NCI-H2227 (cell line): ENCODE measurements around the gene RIN3.

Source experiments
- DNase-seq: peaks from one replicate; lab custom pipeline; 2025; ENCODE audit not compliant: unreplicated experiment; lab: John Stamatoyannopoulos, UW

The RIN3 gene

DNA sequence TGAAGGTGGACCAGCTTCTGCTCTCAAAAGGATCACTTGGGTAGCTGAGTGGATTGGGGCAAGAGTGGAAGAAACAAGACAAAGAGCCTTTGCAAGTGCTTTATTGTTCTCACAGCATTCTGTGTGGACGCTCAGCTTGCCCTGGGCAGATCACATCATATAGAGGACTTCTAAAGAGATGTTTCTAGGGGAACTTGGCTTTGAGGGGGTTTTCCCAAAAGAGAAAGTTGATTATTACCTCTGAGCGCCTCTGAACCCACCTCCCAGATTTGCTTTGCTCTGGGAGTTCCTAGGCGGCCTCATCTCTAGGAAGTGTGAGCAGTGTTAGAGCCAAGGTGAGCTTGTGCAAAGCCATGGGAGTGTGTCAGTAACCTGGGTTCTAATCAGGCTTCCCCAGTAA, 81.7 kb downstream of the RIN3 start:
- DNase-seq = no peak

DNA sequence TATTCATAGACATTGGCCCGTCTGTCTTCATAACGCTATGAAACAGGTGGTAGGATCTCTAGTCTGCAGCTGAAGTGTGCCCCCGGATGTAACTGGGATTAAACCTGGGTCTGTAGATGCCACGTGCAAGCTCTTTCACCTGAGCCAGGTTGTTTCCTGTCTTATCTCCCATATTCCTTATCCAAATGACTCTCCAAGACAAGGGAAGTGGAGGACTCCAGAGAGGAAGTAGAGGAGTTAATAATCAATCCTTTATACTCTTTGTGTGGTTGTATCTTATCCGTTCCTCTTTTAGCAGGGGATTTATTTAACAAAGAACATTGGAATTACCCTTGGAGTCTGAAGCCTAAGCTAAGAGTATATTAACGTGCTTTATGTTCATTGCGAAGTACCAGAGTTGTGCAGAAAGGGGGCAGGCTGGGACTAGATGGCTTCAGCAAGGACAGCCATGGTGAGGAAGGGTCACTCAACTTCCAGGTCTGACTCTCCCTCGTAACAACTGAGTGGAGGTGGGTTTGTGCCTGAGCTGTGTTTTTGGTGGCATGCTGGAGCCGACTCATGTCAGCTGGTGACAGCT, 82.8 kb downstream of the RIN3 start:
- no peak for DNase-seq

DNA sequence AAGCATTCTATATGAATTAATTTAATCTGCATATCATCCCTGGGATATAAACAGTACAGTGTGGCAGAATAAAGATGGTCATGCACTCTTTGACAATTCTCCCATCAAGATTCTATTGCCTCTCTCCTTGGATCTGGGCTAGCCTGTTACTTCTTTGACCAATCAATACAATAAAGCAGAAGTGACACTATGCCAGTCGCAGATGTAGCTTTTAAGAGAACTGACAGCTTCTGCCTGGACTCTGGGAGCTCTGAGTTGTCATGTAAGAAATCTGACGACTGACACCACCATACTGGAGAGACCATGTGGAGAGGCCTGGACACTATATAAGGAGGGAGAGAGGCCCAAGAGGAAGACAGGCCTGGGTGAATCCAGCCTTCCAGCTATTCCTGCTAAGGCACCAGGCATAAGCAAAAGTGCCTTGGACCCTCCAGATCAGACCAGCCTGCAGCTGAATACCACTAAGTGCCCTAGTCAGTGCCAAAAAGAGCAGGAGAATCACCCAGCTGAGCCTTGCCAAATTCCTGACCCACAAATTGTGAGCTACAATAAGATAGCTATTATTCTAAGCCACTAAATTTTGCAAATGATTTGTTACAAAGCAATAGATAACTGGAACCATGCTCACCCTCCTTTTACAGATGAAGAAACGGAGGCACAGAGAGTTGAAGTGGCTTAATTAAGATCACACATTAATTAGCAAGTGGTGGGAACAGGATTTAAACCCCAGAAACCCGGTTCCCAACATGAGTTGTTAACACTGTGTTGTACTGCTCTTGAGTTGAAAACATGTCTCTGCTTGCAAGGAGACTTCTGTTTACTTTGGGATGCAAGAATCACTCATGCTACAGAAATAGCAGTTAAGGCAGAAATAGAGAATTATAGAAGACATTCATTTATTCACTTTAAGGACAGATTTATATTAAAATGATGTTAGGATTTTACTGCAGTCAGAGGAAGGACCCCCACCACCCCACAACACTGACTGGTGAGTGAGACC, 84.6 kb downstream of the RIN3 start:
- no peak for DNase-seq

DNA sequence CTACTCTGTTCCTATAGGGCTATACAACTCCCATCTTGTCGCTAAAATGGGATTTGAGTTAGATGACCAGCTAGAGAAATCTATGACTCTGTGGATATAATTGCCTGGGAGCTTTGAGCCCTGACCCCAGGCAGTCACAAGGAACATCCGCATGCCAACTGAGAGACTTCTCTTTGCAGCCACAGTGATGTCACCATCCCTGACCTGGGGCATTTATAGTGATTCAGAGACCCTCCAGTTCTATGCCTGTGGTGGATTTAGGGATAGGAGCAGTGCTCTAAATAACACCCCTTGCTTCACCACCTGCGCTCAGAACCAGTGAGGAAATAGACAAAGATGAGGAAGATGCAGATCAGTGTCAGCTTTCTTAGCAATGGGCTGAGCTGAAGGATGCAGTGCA, 86.2 kb downstream of the RIN3 start:
- no peak for DNase-seq

DNA sequence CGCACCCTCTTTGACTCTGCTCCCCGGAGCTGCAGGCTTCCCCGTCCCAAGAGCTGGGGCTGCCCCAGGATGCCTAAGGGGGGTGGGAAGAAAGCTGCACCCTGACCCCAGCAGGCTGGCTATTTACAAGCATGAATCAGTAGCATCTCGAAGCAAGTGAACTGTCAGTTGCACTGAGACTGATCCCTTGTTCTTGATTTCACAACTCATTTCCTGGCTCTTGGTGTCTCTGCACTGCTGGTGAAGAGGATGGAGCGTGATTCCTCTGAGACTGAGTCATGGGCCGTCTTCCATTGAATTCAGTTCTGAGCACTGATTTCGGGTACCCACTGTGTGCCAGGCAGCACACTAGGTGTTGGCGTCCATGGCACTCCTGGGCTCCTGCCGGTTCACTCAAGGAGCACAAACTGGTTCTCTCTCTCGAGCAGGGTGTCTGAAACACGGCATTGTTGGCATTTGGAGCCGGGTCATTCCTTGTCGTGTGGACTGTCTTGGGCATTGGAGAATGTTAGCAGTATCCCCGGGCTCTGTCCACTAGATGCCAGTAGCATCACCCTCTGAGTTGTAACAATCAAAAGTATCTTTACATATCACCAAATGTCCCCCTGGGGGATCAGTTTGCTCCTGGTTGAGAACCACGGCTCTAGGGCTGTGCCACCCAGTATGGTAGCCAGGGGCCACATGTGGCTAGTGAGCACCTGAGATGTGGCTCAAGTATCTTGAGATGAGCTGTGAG, 86.9 kb downstream of the RIN3 start:
- no peak for DNase-seq

DNA sequence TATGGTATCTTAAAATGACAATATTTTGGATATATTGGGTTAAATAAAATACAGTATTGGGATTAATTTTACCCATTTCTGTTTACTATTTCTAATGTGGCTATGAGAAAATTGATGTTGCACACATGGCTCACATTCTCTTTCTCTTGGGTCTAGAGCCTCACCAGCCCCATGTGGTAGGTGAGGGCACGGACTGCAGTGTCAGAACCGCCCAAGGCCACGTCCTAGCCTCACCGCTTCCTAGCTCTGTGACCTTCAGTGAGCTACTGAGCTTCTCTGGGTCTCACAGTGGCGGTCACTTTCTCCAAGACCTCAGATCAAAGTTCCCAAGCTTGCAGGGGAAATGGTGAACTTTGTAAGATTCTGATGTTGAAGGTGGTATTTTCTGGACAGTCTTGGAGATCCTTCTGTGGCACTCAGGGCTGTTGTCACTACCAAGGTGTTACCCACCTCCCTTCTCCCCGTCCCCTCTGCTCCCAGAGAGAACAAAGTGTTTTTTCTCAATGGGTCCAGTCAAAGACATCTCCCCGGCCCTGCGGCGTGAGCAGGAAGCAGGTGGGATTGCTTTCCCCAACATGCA, 87.6 kb downstream of the RIN3 start:
- no peak for DNase-seq

DNA sequence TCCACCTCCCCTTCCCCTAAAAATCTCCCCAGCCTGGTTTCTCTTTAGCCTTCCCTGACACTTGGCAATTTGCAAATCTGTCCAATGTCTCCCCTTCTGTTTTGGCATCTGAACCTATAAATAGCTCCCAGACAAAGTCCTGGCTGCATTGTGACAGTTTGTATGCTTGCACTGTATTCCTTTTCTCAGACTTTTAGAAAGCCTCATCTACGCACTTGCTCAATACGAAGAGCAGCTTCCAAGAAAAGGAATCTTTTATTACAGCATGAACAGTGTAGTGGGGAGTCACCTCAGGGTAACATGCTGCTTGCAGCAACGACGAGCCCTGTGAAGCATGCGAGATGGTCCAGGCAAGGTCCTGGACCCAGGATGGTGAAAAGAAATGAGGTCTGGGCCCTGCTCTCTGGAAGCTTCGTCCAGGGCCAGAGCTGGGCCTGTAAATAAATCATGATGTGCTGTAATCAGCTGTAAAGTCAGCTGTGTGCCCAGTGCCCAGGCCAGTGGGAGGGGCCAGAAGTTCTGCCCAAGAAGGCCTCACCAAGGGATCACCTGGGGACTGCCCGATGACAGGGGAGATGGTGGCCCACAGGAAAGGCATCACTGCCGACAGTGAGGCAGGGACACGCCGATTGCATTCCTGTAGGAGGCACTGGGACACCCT, 88.3 kb downstream of the RIN3 start:
- no peak for DNase-seq

DNA sequence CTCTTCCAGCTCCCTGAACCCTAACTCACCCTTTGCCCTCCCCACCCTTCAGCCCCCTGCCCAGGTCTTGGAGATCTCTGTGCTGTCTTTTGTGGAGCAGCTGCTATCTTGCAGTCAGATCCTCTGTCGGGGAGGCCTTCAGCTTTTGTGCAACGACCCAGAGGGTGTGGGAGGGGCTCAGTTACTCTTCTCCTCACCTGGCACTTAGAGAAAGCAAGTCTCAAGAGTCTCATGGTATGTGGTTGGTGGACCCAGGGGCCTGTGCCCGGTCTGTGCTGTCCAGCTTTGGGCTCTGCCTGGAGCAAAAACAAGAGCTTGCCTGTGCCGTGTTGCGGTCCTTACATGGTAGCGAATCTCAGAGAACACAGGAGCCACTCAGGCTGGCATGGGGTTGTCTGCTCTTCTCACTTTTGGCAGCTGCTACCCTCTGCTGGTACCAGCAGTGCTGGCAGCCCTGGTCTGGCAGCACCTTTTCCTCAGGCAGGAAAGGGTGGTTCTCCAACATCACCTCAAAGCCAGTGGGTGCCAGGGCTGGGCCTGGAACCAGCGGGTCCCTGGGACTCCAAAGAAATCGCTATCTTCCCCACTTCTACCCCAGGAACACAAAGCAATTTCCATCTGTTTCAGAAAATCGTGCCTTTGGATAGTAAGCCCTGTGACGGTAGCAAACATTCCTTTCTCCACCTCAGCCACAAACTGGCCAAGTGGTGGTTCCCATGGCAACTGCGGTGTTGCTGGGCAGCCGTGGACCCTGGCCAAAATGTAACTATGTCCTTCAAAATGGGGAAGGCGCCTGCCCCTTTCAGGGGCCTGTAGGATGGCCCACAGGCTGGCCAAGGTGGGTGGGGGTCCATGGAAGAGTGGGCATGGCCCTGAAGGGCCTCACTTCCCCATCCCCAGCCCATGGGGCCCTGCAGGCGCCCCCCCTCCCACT, 90.0 kb downstream of the RIN3 start:
- DNase-seq = peak; percentile 34

DNA sequence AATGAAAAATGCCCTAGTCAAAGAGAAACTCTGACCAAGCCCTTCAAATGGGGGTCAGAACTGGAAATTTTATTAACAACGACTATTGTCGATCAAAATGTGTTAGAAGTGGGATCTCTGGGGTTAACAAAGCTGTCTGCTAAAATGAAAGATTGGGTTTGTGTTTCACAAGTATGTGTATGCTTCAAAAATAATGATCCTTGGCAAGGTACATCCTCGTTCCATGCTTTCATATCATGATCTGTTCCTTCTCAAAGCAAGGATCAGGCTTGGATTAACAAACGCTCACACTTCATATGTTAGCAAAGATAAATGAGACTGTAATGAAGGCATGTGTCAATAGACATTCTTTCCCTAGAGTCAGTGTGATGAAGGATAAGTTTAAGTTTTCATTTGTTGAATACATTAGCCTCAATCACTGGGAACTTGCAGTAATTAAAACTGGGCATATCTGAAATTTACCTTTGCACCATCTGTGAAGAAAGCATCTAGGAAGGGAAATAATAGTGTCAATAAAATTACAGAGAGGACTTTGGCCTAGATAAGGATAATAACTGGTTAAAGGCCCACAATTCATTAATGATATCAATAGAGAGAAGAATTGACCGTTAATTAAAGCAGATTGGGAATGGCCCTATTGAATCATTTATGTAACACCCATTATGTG, 91.8 kb downstream of the RIN3 start:
- DNase-seq = no peak

DNA sequence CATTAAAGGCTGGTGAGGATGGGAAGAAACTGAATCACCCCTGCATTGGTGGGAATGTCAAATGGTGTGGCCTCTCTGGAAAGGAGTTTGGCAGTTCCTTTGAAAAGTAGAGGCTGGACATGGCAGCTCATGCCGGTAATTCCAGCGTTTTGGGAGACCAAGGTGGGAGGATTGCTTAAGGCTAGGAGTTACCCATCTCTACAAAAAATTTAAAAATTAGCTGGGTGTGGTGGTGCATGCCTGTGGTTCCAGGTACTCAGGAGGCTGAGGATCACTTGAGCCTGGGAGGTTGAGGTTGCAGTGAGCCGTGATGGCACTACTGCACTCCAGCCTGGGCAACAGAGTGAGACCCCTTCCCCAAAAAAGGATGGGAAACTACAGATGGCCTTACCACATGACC, 93.7 kb downstream of the RIN3 start:
- no peak for DNase-seq

DNA sequence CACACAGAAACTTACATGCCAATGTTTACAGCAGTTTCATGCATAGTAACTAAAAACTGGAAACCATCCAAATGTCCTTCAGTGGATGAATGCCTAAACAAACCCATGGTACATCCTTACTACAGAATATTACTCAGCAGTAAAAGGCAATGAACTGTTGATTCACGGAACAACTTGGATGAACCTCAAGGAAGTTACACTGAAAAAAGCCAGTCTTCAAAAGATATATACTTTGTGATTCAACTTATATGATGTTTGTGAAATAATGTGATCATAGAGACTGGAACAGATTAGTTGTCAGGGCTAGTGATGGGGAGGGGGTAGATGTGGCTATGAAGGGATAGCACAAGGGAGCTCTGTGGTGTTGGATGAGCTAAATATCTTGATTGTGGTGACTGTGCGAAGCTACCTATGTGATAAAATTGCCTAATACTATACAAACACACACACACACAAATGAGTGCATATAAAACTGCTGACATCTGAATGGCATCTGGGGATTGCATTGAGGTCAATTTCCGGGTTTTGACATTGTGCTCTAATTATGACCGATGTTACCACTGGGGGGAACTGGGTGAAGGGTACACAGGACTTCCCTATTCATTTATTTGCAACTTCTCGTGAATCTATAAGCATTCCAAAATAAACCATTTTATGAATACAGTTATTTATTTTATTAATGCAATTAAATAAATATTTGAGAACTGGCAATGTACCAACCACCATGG, 94.3 kb downstream of the RIN3 start:
- DNase-seq = no peak

DNA sequence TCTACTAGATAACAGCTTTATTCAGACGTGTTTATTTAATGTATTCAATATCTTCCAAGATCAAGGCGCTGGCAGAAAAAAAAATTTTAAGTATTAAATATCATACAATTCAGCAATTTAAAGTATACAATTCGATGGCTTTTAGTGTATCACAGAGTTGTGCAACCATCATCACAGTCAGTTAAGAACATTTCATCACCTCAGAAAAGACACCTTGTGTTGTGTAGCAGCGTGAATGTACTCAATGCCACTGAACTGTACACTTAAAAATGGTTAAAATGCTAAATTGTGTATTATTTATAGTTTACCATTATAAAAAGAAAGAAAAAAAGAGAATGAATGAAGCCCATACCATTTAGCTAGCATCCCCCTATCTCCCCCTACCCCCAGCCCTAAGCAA, 96.4 kb downstream of the RIN3 start:
- DNase-seq = no peak

DNA sequence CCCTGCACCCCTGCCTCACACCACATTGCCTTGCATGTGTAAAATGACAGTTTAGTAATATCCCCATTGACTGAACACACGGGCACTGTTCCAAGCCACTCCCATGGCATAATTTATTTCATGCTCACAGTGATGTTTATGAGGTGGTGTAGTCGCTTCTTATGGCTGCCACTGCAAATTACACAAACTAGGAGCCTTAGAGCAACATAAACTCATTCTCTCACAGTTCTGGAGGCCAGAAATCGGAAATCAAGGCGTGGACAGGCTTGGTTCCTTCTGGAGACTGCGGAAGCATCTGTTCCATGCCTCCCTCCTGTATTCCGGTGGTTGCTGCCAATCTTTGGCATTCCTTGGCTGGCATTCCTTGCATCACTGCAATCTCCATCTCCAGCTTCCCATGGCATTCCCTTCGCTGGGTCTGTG, 97.3 kb downstream of the RIN3 start:
- no peak for DNase-seq

DNA sequence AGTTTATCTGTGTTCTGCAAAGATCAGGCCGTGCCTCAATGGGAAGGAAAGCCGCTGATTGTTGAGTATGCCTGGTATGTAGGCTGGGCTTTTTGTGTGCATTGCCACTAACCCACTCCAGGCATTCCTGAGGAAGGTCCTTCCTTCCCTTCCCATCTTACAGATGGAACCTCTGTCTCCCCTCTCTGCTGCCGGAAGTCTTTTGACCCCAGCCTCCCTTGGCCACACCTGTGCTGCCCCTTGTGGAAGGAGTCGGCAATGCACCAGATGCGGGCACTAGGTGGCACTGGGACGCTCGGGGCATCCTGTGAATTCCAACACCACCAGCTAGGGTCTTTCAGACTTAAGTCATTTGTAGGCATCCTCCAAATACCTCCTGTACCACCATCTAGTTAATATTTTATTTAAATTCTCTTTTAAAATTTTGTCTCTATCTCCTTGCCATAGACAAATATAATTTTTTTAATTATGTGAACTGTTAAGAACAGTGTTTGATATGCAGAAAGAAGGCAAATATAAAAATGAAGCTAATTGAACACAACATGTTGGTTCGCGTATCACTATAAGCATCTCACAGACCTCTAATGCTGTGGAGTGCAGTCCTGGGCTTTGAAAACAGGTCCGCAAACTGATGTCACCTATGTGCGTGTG, 99.6 kb downstream of the RIN3 start:
- no peak for DNase-seq

DNA sequence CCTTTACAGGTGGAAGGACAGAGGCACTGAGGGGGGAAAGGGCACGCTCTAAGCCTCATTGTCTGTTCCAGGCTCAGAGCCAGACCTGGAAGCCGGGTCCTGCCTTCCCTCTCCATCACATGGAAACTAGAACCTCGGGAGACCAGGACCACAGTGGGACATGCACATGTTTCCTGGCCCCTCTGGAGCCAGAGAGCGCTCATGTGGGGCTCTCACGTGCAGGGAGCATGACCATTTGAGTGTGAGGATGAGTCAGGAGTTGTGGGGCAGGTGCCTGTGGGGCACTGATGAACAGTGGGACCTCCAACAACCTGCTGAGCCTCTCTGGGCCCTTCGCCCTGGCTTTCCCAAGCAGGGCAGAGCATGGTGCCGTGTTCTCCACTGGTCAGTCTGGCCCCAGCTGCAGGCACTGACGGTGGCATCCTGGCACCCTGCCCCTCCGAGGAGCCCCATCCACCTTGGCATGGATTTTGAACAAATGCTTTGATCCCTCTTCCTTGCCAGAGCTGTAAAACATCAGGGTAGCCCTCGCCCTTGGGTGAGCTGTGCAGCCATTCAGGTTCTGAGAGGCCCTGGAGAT, 100.2 kb downstream of the RIN3 start:
- no peak for DNase-seq

DNA sequence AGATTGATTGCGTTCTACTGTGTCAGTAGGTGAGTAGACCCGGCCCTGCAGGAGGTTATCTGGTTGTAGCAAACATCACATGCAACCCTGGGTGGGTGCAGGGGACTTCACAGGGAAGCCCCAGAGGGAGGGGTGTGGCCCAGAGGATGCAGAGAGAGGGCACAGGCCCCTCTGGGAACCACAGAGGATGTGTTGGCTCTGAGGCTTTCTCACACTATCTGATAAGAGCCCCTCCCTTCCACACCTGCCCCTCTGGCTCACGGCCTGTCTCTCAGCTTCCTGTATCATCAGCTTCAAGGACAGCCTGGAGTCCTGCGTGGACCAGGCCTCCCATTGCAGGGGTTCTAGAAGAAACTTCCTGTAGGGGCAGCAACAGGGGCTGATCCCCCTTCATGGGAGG, 101.9 kb downstream of the RIN3 start:
- no peak for DNase-seq

DNA sequence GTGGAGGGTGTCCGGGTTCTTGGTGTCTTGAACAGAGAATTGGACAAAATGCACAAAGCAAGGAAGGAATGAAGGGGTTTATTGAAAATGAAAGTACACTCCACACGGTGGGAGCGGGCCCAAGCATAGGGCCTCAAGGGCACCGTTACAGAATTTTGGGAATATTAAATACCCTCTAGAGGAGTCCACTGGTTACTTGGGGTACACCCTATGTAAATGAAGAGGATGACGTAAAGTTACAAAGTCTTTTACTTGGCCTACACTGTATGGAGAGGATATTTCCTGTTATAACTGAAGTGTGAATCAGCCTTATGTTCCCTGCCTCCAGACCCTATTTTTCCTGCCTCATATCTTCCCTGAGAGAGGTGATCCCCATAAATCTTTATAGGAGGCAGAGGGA, 102.6 kb downstream of the RIN3 start:
- no peak for DNase-seq

DNA sequence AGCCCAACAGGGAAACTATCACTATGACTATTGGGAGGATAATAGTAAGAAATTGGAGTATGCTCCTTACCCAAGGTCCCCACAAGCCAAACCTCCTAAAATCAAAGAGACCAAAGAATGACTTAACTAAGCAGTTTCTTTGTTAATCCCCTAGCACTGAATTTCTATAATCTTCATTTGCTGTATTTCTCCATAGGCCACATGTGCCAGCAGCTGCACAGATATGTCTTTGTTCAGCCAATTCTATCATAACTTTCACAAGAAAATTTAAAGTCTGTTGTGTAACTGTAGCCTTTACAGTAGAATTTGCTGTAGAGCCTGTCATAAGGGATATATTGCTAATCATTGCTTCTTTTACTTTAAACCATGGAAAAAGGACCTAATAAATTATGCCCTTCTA, 104.0 kb downstream of the RIN3 start:
- DNase-seq = no peak
